NCI-H345 (cell line): ENCODE data around the gene TRMT10A.
"Not testable (repeated sequence)": the region's sequence is repeated elsewhere in the genome, so short reads cannot be mapped to it uniquely, and the experiment has no call there.

Experiments used
- DNase-seq: peaks from one replicate; lab custom pipeline; 2025; lab: John Stamatoyannopoulos, UW

The TRMT10A gene

DNA sequence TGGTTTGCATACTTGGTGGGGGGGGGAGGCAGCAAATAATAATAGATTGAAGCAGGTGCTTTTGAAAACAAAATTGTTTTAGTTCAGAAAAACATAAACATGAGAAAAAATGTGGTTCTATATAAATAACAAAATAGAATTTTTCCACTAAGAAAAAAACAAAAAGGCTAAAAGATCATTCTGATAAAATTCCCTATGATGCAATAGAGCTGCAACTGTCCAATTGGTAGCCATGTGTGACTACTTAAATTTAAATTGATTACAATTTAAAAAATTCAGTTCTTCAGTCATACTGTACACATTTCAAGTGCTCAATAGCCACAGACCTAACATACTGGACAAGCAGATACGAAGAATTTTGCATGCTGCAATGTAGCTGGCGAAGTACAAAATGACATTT lies 11.0 kb downstream of the TRMT10A start:
- DNase-seq, result no peak

DNA sequence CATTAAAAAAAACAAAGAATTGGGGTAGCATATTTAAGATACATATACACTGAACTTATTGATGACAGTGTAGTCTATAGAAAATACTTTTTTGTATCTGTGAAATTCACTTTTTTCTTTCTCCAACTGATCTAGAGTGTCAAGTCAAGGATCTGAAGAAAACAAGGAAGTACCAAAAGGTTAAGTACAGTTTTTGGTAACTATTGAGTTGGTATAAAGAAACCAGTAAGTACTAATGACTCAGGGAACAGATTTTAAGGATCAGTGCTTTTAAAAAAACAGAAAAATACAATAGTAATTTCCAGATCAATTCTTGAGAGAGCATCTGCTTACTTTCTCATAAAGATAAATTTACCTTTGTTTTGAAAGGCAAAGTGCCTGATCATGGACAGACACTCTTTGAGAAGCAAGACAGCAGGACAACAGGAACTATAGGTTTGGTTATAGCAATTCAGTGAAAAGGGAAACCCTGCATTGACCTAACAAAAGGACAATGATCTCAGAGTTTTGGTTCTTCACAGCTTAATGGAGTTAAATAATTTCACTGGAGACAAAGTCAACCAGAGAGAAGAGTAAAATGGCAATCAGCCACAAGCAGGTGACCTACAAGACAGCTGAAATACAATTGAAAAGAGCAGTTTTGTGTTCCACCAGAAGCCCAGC lies 23.4 kb downstream of the TRMT10A start:
- no peak for DNase-seq

DNA sequence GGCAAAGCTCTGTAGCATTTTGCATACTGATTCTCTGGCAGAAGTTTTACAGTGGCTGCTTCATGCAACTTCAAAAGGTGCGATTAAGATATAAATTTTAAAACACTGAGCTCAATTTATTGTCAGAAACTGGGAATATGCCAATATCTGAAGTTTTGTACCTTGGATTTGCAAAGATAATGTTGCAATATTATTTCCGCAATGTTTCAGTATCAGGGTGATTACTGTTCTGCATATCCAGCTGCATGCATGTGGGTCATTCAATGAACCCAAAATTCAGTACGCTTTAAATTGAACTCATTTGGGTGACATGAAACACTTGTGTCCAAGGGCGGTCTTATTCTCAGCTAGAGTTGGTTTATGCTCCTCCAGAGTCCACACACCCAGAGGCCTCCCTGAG lies 26.2 kb downstream of the TRMT10A start:
- no peak for DNase-seq

DNA sequence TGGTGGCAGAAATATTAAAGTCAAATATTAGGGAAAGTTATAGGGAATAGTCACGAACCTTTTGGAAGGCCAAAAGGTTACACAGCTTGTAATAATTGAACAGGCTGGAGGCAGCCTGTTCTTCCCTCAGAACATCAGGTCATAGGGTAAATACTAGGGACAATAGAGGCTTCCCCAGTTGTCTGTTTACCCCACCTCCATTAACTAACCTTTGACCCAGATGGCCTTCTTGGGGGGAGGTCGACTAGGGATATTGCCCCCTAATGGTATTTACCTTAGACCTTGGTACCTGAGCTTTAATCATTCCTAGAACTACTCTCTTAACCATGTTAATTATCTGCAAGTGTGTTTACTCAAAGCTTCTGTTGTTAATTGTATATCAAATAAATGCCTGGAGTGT lies 27.0 kb downstream of the TRMT10A start:
- DNase-seq, result no peak

DNA sequence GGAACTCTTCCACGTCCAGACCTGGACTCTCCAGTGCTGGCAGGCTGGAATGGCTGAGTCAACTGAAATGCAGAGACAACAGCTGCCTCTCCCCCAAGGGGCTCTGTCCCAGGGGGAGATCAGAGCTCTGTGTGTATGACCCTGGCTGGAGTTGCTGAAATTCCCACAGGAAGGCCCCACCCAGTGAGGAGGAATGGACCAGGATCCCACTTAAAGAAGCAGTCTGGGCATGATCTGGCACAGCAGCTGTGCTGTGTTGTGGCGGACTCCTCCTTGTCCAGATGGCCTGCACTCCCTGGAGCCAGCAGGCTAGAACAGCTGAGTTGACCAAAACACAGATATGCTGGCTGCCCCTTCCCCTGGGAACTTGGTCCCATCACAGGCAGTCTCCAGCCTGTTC lies 27.6 kb downstream of the TRMT10A start:
- no peak for DNase-seq

DNA sequence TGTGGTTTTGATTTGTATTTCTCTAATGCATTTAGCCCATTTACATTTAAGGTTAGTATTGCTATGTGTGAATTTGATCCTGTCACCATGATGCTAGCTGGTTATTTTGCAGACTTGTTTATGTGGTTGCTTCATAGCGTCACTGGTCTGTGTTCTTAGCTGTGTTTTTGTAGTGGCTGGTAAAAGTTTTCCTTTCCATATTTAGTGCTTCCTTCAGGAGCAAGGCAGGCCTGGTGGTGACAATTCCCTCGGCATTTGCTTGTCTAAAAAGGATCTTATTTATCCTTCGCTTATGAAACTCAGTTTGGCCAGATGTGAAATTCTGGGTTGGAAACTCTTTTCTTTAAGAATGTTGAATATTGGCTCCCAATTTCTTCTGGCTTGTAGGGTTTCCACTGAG lies 29.1 kb downstream of the TRMT10A start:
- not testable (repeated sequence) for DNase-seq

DNA sequence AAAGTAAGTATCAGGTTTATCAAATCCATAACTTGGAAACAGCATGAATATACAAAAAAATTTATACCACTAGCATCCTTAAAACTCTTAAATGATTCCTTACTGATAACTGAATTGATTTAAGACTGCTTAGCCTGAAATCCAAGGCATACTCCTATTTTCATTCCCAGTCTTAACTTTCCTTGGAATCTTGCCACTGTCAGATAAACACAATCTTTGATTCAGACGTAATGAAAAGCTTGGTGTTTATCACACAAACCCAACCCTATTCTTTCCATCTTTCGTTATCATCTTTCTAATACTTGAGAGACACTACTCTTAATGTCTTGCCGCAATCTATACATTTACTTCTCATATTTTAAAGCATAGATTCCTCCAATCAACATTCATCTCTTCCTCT lies 33.9 kb downstream of the TRMT10A start:
- no peak for DNase-seq

DNA sequence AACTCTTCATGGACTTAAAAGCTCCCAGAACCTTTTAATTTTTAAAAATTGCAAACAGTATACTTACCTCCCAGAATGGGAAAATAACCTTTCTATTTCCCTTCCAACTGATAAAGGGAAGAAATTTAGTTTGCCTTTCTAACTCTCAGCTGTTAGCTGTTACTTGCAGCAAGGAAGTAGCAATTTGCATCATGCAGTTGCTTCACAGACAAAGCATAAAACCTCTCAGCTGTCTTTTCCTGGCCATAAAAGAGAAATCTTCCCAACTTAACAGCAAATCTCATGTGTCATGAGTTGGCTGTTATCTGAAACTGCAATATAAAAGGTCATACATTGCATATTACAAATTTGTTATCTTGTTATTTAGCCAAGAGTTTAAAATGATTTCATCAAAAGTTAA lies 34.6 kb downstream of the TRMT10A start:
- DNase-seq, result no peak

DNA sequence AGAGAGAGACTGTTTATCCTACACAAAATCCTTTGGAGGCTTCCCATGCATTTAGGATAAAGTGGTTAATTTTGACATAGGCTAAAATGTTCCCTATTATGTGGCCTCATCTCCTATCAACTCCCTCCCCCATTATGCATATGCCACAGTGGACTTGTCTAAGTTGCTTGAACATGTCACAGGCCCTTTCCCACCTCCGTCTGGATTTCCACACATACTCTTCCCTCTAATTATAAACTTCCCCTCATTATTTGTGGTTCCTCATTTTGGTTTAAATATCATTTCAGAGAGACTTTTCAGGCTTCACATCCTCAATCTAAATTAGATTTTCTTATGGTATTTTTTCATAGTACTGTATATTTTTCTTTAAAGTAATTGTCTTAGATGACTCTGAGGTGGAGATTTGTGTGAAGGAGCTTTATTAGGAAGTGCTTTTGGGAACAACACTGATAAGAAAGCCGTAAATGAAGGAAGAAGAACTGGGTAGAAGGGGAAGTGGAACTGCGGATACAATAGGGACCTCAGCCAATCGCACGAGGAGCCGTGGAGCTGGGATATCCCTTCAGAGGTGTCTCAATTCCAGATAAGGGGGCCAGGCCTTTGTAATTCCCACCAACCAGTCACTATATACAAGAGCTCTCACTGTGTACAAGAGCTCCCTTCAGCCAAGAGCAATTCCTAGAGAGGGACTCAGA lies 45.1 kb downstream of the TRMT10A start:
- DNase-seq, result no peak

DNA sequence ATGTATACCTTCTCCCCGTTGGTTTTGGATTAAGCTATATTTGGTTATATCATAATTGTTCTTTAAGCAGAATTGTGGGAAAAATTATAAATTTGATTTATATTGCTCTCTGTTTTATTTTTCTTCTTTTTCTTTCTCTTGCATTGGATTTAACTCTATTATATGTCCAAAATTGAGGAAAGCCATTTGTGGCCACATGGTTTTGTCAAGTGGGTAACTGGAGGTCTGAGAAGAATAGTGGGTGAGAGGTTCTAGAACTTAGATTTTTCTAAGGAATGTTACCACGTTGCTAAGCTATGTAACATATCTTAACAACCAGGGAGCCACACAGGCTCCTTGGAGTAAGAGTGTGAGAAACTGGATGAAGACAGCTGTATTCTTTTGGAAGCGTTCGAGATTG lies 53.1 kb downstream of the TRMT10A start, which contains the start of gene C4orf17:
Gene C4orf17, plus strand, starts transcription at position 301 of the 400 bp plus-strand sequence. CDS start 2,061 bp downstream, outside the sequence.
- no peak for DNase-seq

DNA sequence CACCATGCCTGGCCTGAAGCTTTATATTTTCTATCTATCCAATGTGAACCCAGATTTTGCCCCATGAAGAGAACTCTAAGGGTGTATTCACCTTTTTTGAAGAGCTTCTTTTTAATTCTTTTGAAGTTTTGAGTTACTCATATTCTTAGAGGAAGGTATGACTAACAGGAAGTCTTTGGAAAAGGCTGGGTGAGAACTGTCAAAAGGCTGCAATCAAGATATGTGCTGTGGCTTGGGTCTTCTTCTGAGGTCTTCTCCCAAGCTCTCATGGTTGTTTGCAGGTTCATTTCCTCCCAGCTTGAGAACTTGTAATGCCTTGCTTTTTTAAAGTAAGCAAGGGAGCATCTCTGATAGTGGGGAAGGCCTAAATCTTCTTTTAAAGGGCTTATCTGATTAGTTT lies 56.1 kb downstream of the TRMT10A start:
- no peak for DNase-seq

DNA sequence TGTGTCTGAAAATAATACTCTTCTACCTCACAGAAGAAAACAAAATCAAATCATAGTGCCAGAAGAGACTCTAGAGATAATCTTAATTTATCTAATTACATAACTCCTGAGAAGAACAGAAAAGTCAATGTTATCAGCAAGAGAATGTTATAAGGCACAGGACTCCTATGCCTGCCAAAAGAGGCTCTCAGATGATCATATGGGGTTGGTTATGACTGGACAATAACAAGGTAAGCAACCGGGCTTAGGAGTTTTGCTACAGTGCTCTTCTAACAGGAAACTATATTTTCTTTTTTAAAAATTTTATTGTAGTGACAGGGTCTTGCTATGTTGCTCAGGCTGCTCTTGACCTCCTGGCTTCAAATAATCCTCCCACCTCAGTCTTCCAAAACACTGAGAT lies 56.5 kb downstream of the TRMT10A start:
- DNase-seq, result no peak

DNA sequence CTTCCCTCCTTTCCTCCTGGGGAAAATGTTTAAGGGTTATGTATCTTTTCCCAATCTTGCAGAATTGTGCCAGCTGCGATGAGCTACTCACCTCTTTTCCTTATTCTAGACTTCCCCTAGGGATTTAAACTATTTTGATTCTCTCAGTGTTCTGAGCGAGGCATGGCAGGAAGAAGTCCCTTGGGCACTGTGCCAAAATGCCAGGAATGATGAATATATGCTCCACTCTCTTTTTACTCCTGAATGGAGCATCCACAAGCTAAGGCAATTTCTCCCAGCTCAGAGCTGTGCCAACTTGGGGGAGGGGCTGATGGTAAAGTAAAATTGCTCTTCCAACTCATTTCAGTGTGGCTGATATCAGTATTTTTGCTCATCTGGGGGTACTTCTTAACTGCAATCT lies 57.1 kb downstream of the TRMT10A start:
- peak; percentile 38 for DNase-seq

DNA sequence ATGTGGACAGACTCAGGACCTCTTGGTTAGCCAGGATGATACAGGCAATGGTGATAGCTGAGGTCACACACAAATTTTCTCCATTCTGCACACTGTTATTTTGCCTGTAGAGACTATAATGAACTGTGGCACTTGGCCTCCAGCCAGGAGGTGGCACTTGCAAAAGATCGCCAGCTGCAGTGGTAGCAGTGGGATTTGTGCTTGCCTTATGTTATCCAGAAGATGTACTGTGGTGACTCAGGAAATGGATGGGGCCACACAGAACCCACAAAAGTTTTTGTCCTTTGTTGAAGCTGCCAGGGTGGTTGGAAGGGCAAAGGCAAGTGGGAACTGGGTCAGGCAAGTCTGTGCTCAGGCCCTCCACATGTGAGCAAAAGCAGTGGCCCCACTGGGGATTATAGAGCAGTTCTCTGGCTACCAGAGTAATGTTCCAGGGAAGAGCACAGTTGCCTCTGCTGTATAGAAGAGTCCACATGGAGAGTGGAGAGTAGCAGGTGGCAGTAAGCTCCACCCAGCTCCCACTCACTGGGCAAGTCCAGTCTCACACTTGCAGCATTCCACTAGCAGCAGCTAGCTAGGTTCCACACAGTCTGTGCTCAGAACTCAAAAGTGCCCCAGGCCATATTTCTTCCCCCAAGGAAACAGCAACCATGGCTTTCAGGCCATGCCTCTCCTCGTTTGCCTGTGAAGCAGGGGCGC lies 58.9 kb downstream of the TRMT10A start:
- peak; percentile 11 for DNase-seq
